Endothelial cell of umbilical vein (primary cell): ENCODE results near the gene N4BP2.

ENCODE experiments used
- CTCF ChIP-seq, 2 donors: IDR thresholded peaks; 1 replicate in 1 of 2; 2 replicates in 1 of 2; pipeline ENCODE4 v1.5.1; 2011; ENCODE audit warnings: low read length in 2 of 2, mild to moderate bottlenecking in 2 of 2, moderate library complexity in 2 of 2, control low read depth in 1 of 2, inconsistent platforms in 1 of 2, low read depth in 1 of 2; ENCODE audit not compliant: insufficient read depth in 1 of 2; ENCODE audit errors: extremely low read depth in 1 of 2
- EZH2 ChIP-seq: IDR thresholded peaks from 2 replicates; pipeline ENCODE4 v1.6.1; 2012; ENCODE audit warnings: borderline replicate concordance, low read depth, mild to moderate bottlenecking, moderate library complexity, low read length, inconsistent platforms; ENCODE audit not compliant: severe bottlenecking
- FOS ChIP-seq: IDR thresholded peaks from 2 replicates; pipeline ENCODE4 v1.6.1; 2011; ENCODE audit warnings: mild to moderate bottlenecking, low read length, moderate library complexity, borderline replicate concordance; ENCODE audit not compliant: insufficient read depth
- GATA2 ChIP-seq: IDR thresholded peaks from 2 replicates; pipeline ENCODE4 v1.7.0; 2011; ENCODE audit warnings: low read depth, mild to moderate bottlenecking, moderate library complexity, mixed read lengths, low read length; ENCODE audit not compliant: insufficient read length, insufficient read depth
- JUN ChIP-seq: IDR thresholded peaks from 2 replicates; pipeline ENCODE4 v1.6.1; 2011; ENCODE audit warnings: borderline replicate concordance, low read depth; ENCODE audit not compliant: insufficient read length, insufficient read depth
- MYC ChIP-seq: IDR thresholded peaks from one replicate; pipeline ENCODE4 v1.6.1; 2011; ENCODE audit warnings: mild to moderate bottlenecking, low read depth, low read length
- POLR2A ChIP-seq: IDR thresholded peaks from 2 replicates; pipeline ENCODE4 v1.6.1; 2012; ENCODE audit warnings: low read depth, mild to moderate bottlenecking, control low read depth, low read length
- POLR2AphosphoS5 ChIP-seq: IDR thresholded peaks from 2 replicates; pipeline ENCODE4 v1.6.1; 2012; ENCODE audit warnings: low read depth, mild to moderate bottlenecking, control low read depth, low read length, moderate library complexity; ENCODE audit not compliant: insufficient read depth
- TF ChIP-seq, protein P1 (sequence below): IDR thresholded peaks from 2 replicates; pipeline ENCODE4 v1.6.1; 2011; ENCODE audit not compliant: insufficient read depth, insufficient read length

DNA sequence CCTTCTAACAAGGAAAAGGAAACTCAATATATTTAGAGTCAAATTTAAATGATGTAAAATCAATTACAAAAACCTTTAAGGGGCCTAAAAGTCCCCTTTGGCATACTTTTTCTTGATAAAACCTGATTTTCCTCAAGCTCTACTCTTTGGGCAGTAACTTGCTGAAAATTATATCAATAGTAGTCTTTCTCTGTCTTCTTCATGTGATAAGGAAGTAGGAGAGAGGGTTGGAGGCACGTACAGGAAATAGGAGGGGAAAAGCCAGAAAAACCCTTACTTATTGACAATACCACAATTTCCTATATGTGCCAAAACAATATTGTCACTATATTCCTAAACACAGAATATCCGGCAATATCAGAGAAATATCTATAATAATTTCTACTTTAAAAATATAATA, 149.8 kb downstream of the N4BP2 start:
- TF ChIP-seq, protein P1, sequence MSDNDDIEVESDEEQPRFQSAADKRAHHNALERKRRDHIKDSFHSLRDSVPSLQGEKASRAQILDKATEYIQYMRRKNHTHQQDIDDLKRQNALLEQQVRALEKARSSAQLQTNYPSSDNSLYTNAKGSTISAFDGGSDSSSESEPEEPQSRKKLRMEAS: no peak
- no peak for TF ChIP-seq POLR2A
- no peak for TF ChIP-seq CTCF (IDR thresholded peaks at IDR 0.05; ENCODE audit: extremely low read depth in 1 of 2, insufficient read depth in 1 of 2, low read depth in 1 of 2, low read length in 2 of 2)
- no peak for TF ChIP-seq GATA2
- TF ChIP-seq EZH2: no peak
- TF ChIP-seq POLR2AphosphoS5: no peak
- no peak for TF ChIP-seq JUN
- no peak for TF ChIP-seq FOS
- no peak for TF ChIP-seq MYC
